ENCODE data around the gene P3H1. TPM values are rescaled to one million over a fixed set of nuclear protein-coding genes. Genes with fewer than 3 reads are reported as not detected.

Gene P3H1
- total and polyA plus RNA-seq, 2 donors (not counting 1 experiment from before 2014, with no cell fraction given) = 42.2 to 51.3 TPM

DNA sequence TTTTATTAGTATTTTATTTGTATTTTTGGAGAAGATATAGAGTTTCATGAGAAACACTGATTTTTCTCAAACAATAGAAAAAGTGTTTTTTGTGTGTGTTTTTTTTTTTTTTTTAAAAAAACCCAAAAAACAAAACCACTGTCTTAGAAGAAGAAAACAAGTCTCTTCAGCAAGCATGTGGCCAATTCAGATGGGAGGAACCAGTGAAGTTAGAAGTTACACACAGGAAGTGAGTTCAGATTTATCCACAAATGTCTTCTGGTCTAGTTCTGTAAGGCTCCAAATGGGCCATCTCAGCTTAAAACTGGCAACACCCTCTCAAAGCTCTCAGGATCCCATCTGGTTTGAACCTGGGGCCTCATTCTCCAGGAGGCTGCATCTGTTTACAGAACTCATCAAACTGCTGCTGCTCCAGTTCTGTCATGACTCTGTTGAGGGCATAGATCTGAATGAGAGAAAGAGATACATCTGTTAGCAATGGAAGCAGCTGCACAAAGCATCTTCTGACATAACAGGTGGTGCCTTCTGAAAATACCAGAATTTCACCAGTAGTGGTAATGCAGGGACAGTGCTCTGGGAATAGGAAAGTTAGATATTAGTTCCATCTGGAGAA lies 40.3 kb upstream of the P3H1 start:
- CTCF ChIA-PET = interaction anchor here (1.0 to 1.2 kb wide), 2 partner anchors 9 to 50 kb away, joined by 3 read pairs; partner anchors contain the start of gene ERMAP
- H3K9me3 Mint-ChIP-seq (ENCODE audit: insufficient read depth) = no peaks in the 10 kb centered on the region
- no peak overlapping the region for H3K4me3 Mint-ChIP-seq
- Histone ChIP-seq H3K4me3 (ENCODE audit: control extremely low read depth in 1 of 5, extremely low read depth in 1 of 5, insufficient read depth in 1 of 5, low read depth in 2 of 5, low read length in 4 of 5) (no peak overlapping the region), H3K9me3 (ENCODE audit: control extremely low read depth in 1 of 3, control insufficient read depth in 2 of 3, insufficient read depth in 1 of 3, low read length in 2 of 3) (peaks cover 0 to 2% (median 0%) of the 10 kb centered on the region in 3 donors), H3K9ac (ENCODE audit: low read length) (no peak overlapping the region), H3K4me1 (ENCODE audit: control insufficient read depth in 2 of 2, insufficient read depth in 2 of 2, low read length in 2 of 2) (no peaks in the 10 kb centered on the region), H2AFZ (ENCODE audit: insufficient read depth, low read depth, low read length, poor library complexity, severe bottlenecking) (no peak overlapping the region), H3K4me2 (replicated peaks; ENCODE audit: low read depth, low read length, poor library complexity, severe bottlenecking) (no peak overlapping the region), H4K20me1 (ENCODE audit: control insufficient read depth, insufficient read depth, low read length, poor library complexity, severe bottlenecking) (no peaks in the 10 kb centered on the region), H3K27ac (ENCODE audit: low read length in 2 of 2) (no peak overlapping the region), H3K79me2 (ENCODE audit: control insufficient read depth, insufficient read depth, low read length) (peaks cover 6% of the 10 kb centered on the region), H3K36me3 (replicated peaks in 1 of 2; ENCODE audit: control extremely low read depth in 1 of 2, control insufficient read depth in 1 of 2, extremely low read depth in 1 of 2, insufficient read depth in 2 of 2, low read length in 1 of 2) (peaks cover 2 to 11% of the 10 kb centered on the region in 2 experiments), H3K27me3 (replicated peaks in 1 of 4; ENCODE audit: control extremely low read depth in 1 of 4, control insufficient read depth in 3 of 4, insufficient read depth in 4 of 4, low read length in 3 of 4) (no peaks in the 10 kb centered on the region)
- ATAC-seq (ENCODE audit: low read depth) (no peak), DNase-seq (no peak)
- no peak overlapping the region for H3K27ac Mint-ChIP-seq
- no peaks in the 10 kb centered on the region for H3K4me1 Mint-ChIP-seq
- POLR2A ChIA-PET = interaction anchor here (1.8 kb wide), 1 partner anchor 10 kb away, joined by 4 read pairs; the partner anchor contains the start of genes ERMAP and SVBP
- intact Hi-C loops (cut with micrococcal nuclease) = no loop called here
- H3K27me3 Mint-ChIP-seq = no peaks in the 10 kb centered on the region
- TF ChIP-seq, protein P1, sequence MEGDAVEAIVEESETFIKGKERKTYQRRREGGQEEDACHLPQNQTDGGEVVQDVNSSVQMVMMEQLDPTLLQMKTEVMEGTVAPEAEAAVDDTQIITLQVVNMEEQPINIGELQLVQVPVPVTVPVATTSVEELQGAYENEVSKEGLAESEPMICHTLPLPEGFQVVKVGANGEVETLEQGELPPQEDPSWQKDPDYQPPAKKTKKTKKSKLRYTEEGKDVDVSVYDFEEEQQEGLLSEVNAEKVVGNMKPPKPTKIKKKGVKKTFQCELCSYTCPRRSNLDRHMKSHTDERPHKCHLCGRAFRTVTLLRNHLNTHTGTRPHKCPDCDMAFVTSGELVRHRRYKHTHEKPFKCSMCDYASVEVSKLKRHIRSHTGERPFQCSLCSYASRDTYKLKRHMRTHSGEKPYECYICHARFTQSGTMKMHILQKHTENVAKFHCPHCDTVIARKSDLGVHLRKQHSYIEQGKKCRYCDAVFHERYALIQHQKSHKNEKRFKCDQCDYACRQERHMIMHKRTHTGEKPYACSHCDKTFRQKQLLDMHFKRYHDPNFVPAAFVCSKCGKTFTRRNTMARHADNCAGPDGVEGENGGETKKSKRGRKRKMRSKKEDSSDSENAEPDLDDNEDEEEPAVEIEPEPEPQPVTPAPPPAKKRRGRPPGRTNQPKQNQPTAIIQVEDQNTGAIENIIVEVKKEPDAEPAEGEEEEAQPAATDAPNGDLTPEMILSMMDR (IDR thresholded peaks at IDR 0.05) = no peak
- no peak for TF ChIP-seq EZH2 (IDR thresholded peaks at IDR 0.05; ENCODE audit: borderline replicate concordance, insufficient read depth, low read depth, low read length, poor library complexity, severe bottlenecking)

DNA sequence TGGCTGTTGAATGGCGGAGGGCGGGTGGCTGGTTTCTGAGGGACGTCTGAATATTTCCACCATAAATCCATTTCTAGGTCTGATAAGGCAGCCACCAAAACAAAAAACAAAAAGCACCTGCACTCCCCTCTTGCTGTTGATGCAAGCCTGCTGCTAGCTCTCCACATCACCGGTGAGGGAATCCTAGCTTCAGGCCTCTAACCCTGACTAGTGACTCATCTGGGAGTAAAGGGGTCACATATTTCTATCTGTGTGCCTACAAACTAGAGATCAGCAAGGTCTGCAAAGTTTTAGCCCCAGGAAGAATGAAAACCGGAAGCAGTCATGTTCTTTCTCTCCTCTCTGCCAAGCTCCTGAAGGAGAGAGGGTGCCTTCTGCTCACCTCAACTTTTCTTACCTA lies 39.8 kb upstream of the P3H1 start:
- ATAC-seq (ENCODE audit: low read depth) = no peak
- intact Hi-C loops (cut with micrococcal nuclease) = no loop called here
- DNase-seq = no peak
- Mint-ChIP-seq H3K9me3 (ENCODE audit: insufficient read depth) (no peaks in the 10 kb centered on the region), H3K4me3 (no peak overlapping the region), H3K27ac (no peak overlapping the region), H3K4me1 (no peaks in the 10 kb centered on the region), H3K27me3 (no peaks in the 10 kb centered on the region)
- Histone ChIP-seq H3K27me3 (replicated peaks in 1 of 4; ENCODE audit: control extremely low read depth in 1 of 4, control insufficient read depth in 3 of 4, insufficient read depth in 4 of 4, low read length in 3 of 4) (no peaks in the 10 kb centered on the region), H3K36me3 (replicated peaks in 1 of 2; ENCODE audit: control extremely low read depth in 1 of 2, control insufficient read depth in 1 of 2, extremely low read depth in 1 of 2, insufficient read depth in 2 of 2, low read length in 1 of 2) (peaks cover 2 to 11% of the 10 kb centered on the region in 2 experiments), H3K9ac (ENCODE audit: low read length) (no peak overlapping the region), H3K4me2 (replicated peaks; ENCODE audit: low read depth, low read length, poor library complexity, severe bottlenecking) (no peak overlapping the region), H3K9me3 (ENCODE audit: control extremely low read depth in 1 of 3, control insufficient read depth in 2 of 3, insufficient read depth in 1 of 3, low read length in 2 of 3) (peaks cover 0 to 2% (median 0%) of the 10 kb centered on the region in 3 donors), H3K4me1 (ENCODE audit: control insufficient read depth in 2 of 2, insufficient read depth in 2 of 2, low read length in 2 of 2) (no peaks in the 10 kb centered on the region), H3K27ac (ENCODE audit: low read length in 2 of 2) (no peak overlapping the region), H2AFZ (ENCODE audit: insufficient read depth, low read depth, low read length, poor library complexity, severe bottlenecking) (no peak overlapping the region), H4K20me1 (ENCODE audit: control insufficient read depth, insufficient read depth, low read length, poor library complexity, severe bottlenecking) (no peaks in the 10 kb centered on the region), H3K79me2 (ENCODE audit: control insufficient read depth, insufficient read depth, low read length) (peaks cover 6% of the 10 kb centered on the region), H3K4me3 (ENCODE audit: control extremely low read depth in 1 of 5, extremely low read depth in 1 of 5, insufficient read depth in 1 of 5, low read depth in 2 of 5, low read length in 4 of 5) (no peak overlapping the region)
- 96% methylated on average over 4 of the region's 5 CpGs for WGBS (ENCODE audit: insufficient coverage)
- CTCF ChIA-PET = interaction anchor here (1.0 to 1.2 kb wide), 2 partner anchors 10 to 49 kb away, joined by 3 read pairs; partner anchors contain the start of gene ERMAP
- TF ChIP-seq, protein P1 (IDR thresholded peaks at IDR 0.05) = no peak
- TF ChIP-seq EZH2 (IDR thresholded peaks at IDR 0.05; ENCODE audit: borderline replicate concordance, insufficient read depth, low read depth, low read length, poor library complexity, severe bottlenecking) = no peak
- POLR2A ChIA-PET = interaction anchor here (1.8 kb wide), 1 partner anchor 11 kb away, joined by 4 read pairs; the partner anchor contains the start of genes ERMAP and SVBP

Data from B cell (primary cell).